ENCODE results near the gene ADAM19.

DNA sequence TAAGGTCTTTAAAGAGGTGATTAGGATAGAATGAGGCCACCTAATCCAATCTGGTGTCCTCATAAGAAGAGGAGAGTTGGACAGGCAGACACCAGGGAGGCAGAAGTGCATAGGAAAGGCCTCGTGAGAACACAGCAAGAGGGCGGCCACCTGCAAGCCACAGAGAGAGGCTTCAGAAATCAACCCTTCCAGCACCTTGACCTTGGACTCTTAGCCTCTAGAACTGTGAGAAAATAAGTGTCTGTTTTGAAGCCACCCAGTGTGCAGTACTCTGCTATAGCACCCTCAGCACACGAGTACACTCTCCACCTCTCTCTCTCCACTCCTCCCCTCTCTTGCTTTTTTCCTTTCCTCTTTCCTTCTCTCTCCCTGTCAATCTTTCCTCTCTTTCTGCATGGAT is 88.7 kb downstream of the ADAM19 start:
- no peak for TF ChIP-seq POLR2A (IDR thresholded peaks at IDR 0.05)
- TF ChIP-seq, protein P1, sequence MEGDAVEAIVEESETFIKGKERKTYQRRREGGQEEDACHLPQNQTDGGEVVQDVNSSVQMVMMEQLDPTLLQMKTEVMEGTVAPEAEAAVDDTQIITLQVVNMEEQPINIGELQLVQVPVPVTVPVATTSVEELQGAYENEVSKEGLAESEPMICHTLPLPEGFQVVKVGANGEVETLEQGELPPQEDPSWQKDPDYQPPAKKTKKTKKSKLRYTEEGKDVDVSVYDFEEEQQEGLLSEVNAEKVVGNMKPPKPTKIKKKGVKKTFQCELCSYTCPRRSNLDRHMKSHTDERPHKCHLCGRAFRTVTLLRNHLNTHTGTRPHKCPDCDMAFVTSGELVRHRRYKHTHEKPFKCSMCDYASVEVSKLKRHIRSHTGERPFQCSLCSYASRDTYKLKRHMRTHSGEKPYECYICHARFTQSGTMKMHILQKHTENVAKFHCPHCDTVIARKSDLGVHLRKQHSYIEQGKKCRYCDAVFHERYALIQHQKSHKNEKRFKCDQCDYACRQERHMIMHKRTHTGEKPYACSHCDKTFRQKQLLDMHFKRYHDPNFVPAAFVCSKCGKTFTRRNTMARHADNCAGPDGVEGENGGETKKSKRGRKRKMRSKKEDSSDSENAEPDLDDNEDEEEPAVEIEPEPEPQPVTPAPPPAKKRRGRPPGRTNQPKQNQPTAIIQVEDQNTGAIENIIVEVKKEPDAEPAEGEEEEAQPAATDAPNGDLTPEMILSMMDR (IDR thresholded peaks at IDR 0.05): no peak
